ENCODE measurements around the gene KRT6A. TPM values are rescaled to one million over a fixed set of nuclear protein-coding genes. Genes with fewer than 3 reads are reported as not detected.

The KRT6A gene
- total and polyA plus RNA-seq, 12 donors: 0.21 to 1.1 TPM; not detected in 10

GRCh38 chr12:52528641-52529143, 35.6 kb upstream of the KRT6A start:
- H3K27me3 ChIP-seq: peaks cover 0 to 10% (median 0%) of the 10 kb centered on the region in 7 donors
- H3K9me3 ChIP-seq: no peaks in the 10 kb centered on the region
- H3K4me1 ChIP-seq: peaks cover 0 to 4% (median 0%) of the 10 kb centered on the region in 9 donors
- no peak overlapping the region for H3K27ac ChIP-seq
- no peaks in the 10 kb centered on the region for H3K36me3 ChIP-seq
- intact Hi-C loops (cut with DNase I): no loop called here
- H3K4me3 ChIP-seq: no peak overlapping the region
- DNase-seq (no peak), ATAC-seq (no peak)
- 84 to 87% methylated on average over 8 of the region's 8 CpGs for WGBS, 2 donors
- TF ChIP-seq CTCF (IDR thresholded peaks at IDR 0.05): no peak

DNA sequence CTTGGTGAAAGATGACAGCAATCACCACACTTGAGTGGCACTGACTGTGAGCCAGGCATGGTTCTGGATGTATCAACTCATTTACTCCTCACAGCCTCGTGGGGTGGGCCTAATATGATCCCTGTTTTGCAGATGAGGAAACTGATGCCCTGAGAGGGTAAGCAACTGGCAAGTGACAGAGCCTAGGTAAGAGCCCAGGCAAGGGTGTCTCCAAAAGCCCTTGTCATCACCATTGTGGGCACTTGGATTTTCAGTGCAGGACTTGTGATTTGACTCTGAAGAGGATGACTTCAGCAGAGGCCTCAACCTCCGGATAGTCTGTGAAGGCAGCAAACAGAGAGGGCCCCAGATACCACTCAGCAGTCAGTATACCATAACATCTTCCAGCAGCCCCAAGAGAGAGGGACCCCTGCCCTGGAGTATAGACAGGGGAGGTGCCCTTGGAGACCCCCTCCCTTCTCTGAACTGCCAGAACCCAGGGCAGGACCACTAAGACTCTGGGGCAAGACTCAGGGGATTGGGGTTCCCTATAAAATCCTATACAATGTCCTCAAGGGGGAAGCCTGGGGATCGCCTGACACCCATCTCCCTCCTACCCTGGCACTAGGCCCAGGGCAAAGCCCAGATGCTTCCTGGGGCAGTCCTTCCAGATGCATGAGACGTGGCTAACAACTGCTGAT, 34.2 kb upstream of the KRT6A start:
- no peak for ATAC-seq
- Histone ChIP-seq H3K27ac (no peak overlapping the region), H3K27me3 (peaks cover 0 to 13% (median 0%) of the 10 kb centered on the region in 7 donors), H3K9me3 (no peaks in the 10 kb centered on the region), H3K4me3 (no peak overlapping the region), H3K36me3 (no peaks in the 10 kb centered on the region), H3K4me1 (peaks cover 0 to 4% (median 0%) of the 10 kb centered on the region in 9 donors)
- intact Hi-C loops (cut with DNase I): no loop called here
- no peak for TF ChIP-seq CTCF (IDR thresholded peaks at IDR 0.05)
- 45 to 80% methylated on average over 4 of the region's 4 CpGs for WGBS, 2 donors
- no peak for DNase-seq

DNA sequence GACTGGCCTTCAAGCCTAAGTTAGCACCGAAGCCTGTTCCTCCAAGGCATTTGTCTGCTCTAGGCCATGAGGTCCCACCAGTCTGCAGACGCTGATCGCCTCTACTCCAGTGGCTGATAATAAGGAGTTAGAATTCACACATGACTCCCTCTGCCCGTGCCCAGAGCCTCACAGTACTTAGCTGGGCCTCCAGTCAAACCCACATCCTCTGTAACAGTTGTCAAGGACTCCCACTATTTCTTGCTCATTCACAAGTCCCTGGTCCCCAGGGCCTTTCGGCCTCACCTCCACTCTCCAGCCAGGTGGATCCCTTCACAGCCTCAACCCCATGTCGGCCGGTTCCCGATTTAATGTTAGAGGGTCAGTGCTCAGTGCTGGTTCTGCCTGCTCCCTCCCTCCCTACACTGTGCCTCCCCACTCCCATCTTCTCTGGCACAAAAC, 33.5 kb upstream of the KRT6A start:
- intact Hi-C loops (cut with DNase I): no loop called here
- Histone ChIP-seq H3K27ac (no peak overlapping the region), H3K4me3 (no peak overlapping the region), H3K27me3 (peaks cover 0 to 15% (median 0%) of the 10 kb centered on the region in 7 donors), H3K36me3 (no peaks in the 10 kb centered on the region), H3K9me3 (no peaks in the 10 kb centered on the region), H3K4me1 (peaks cover 0 to 4% (median 0%) of the 10 kb centered on the region in 9 donors)
- 69 to 71% methylated on average over 8 of the region's 8 CpGs for WGBS, 2 donors
- DNase-seq (no peak), ATAC-seq (no peak)
- TF ChIP-seq CTCF (IDR thresholded peaks at IDR 0.05): no peak

DNA sequence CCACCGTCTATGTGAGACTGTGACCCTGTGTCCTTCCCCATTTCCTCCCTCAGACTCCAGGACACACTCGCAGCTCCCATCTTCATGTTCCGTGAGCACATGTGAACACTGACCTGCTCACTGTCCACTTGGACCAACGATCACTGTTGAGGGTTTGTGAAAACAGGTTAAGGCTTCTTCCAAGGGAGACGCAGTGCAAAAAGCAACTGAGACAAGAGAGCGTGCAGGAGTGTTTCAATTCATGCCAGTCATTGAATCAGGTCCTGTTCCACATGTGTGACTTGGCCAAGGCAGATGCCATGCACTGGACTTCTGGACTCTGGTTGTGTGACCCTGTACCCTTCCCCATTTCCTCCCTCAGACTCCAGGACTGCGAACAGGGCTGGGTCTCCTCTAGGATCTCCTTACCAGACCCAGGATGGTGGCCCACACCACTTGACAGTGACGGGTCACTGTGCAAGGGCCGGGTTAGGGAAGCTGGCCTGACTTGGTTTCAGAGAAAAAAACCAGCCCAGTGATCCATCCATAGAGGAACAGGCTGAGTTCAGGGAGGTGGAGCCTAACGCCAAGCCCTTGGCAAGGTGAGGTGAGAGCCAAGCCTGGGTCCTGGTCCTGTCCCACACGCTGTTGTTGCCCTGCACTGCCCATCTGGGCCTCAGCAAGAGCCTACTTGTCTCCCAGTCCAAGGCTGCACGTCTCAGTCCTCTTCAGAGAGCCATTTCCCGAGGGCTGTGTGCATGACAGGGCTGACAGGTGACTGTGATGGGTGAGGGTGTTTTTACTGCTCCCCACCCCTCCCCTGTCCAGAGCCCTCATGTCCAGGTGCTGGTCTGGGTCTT, 32.8 kb upstream of the KRT6A start:
- TF ChIP-seq CTCF (IDR thresholded peaks at IDR 0.05): no peak
- H3K27me3 ChIP-seq: peaks cover 0 to 16% (median 0%) of the 10 kb centered on the region in 7 donors
- WGBS, 2 donors: 79 to 83% methylated on average over 13 of the region's 13 CpGs
- H3K27ac ChIP-seq: no peak overlapping the region
- no peaks in the 10 kb centered on the region for H3K9me3 ChIP-seq
- H3K4me3 ChIP-seq: no peak overlapping the region
- ATAC-seq (no peak), DNase-seq (no peak)
- H3K4me1 ChIP-seq: no peaks in the 10 kb centered on the region
- intact Hi-C loops (cut with DNase I): no loop called here
- no peaks in the 10 kb centered on the region for H3K36me3 ChIP-seq
